Activated CD4-positive, alpha-beta T cell treated with anti-CD3 and anti-CD28 coated beads, Interleukin-2, amount 10 ng/mL, durations not matched to agents 24 days and 14 days (primary cell): ENCODE data around the gene CPSF4. TPM values are rescaled to one million over a fixed set of nuclear protein-coding genes. Genes with fewer than 3 reads are reported as not detected.

Experiments
- DNase-seq: peaks from one replicate; pipeline ENCODE4 v3.0.0; 2022
- H3K27ac Mint-ChIP-seq: one replicate; pipeline ENCODE4 v1.8.0; 2022; ENCODE audit warnings: mild to moderate bottlenecking, mixed read lengths
- H3K27me3 Mint-ChIP-seq: one replicate; pipeline ENCODE4 v1.8.0; 2022; ENCODE audit warnings: mixed read lengths
- H3K36me3 Mint-ChIP-seq: one replicate; pipeline ENCODE4 v1.8.0; 2022; ENCODE audit warnings: low read depth, mild to moderate bottlenecking, mixed read lengths
- H3K4me1 Mint-ChIP-seq: one replicate; pipeline ENCODE4 v1.8.0; 2021; ENCODE audit warnings: mixed read lengths
- H3K4me3 Mint-ChIP-seq: one replicate; pipeline ENCODE4 v1.8.0; 2022; ENCODE audit warnings: mild to moderate bottlenecking, moderate library complexity, mixed read lengths
- H3K9me3 Mint-ChIP-seq: one replicate; pipeline ENCODE4 v1.8.0; 2021; ENCODE audit warnings: mixed read lengths
- intact Hi-C: fragments of 100-400 bp; cut with micrococcal nuclease; formaldehyde crosslinking; loops from one replicate; pipeline ENCODE4 v1.15.1; 2023
- total RNA-seq: library from RNA; stranded (reverse); gene quantifications from 2 replicates; pipeline ENCODE4 v1.2.3, GENCODE V29; 2022

Gene CPSF4
- total RNA-seq, 1 donor from 2014 or later: 89.0 TPM

DNA sequence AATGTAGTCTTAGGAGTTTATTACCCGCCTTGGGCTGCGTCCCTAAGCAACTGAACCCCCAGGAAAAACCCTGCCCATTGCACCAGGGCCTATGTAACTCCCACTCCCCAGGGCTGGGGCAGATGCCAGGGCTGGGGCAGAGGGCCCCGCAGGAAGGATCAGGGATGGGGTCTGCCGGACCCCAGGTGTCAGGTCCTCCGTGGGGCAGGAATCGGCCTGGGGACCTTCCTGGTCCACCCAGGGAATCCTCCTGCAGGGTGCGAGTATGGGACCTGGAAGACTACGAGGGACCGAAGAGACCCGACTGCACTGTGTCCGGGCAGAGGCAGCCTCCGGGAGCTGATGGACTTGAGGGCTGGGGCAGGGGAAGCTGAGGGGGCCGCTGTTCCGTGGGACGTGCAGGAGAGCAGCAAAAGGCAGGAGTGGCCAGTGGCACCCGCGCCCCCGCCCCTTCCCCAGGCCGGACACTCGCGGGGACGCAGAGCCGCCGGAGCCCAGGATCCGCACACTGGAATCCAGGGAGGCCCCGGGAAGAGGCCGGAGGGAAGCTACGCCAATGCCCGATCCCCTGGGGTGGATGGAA lies 29.7 kb downstream of the CPSF4 start:
- Mint-ChIP-seq H3K27me3 (peaks cover 1% of the 10 kb centered on the region), H3K36me3 (peaks cover 21% of the 10 kb centered on the region), H3K9me3 (no peaks in the 10 kb centered on the region), H3K4me3 (no peak overlapping the region), H3K4me1 (peaks cover 25% of the 10 kb centered on the region), H3K27ac (no peak overlapping the region)
- DNase-seq: no peak
- intact Hi-C loops: no loop called here

DNA sequence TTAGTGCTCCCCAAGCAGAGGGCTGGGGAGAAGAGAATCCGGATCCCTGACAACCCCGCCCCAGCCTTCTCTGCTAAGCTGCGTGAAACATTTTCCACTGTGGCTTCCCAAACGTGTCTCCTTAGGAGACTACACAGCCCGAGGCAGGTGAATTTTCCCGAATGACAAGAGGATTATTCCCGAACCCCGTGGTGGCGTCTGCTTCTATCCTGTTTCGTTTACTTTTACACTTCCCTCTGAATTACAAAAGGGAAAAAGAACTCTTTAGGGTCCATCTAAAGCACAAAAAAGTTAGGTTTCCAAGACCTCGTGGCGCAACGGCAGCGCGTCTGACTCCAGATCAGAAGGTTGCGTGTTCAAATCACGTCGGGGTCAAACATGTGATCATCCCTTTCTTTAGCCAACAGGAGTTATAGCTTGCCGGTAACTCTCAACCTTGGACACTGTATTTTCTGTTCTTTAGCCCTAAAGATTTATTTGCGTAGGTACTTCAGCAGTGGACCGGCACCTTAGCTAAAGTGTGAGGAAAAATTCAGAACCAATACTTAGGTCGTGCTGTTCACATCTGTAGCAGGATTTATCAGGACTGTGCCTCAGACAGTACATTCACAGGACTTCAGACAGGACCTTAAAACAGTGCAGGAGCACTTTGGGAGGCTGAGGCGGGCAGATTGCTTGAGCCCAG lies 30.8 kb downstream of the CPSF4 start:
- H3K36me3 Mint-ChIP-seq: peaks cover 14% of the 10 kb centered on the region
- intact Hi-C loops: loop anchor here (5.0 to 10.0 kb wide), 2 partner anchors 85 to 92 kb away; partner anchors contain the start of genes FAM200A and ZNF655
- no peak overlapping the region for H3K27ac Mint-ChIP-seq
- peaks cover 22% of the 10 kb centered on the region for H3K4me1 Mint-ChIP-seq
- no peak for DNase-seq
- H3K9me3 Mint-ChIP-seq: no peaks in the 10 kb centered on the region
- H3K4me3 Mint-ChIP-seq: no peak overlapping the region
- peaks cover 1% of the 10 kb centered on the region for H3K27me3 Mint-ChIP-seq

DNA sequence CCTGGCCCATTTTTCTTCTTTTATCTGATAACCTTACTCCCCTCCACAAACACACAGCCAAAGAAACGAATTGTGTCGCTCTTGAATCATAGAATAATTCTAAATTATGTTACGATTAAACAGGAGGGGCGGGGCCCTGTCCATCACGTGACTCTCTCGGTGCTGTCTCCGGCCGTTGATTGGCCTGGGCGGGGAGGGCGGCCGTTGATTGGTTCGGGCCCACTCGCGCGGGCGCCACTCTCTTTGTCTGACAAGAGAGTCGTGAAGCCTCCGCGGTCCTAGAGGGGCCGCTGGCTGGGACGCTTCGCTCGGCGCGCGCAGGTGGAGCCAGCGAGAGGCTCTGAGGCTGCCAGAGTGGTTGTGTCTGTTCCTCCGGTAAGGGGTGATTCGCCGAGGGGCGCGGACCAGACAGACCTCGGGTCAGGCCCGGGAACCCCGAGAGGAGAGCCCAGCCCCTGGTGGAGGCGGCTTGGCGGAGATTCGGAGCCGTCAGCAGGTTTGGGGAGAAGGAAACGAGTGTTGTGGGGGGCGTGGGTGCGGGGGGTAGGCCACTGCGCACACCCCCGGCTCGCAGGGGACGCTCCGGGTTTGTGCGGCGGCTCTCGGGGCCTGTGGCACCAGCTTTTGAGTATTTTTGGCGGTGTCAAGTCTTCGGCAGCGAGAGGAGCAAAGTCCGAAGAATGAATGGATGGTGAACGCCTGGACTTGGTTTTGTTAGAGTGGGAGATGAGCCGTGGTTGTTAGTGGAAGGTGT lies 34.0 kb downstream of the CPSF4 start, which contains the start of gene ZNF789:
TSS of gene ZNF789 (plus strand) at position 330 of the 754 bp plus-strand sequence. CDS start 3,567 bp downstream, outside the sequence.
- H3K4me3 Mint-ChIP-seq: peak within 1 kb of the TSS; percentile 100
- DNase-seq: peak; percentile 99
- H3K27me3 Mint-ChIP-seq: peaks cover 1% of the 10 kb centered on the region
- H3K4me1 Mint-ChIP-seq: peaks cover 28% of the 10 kb centered on the region
- peak within 1 kb of the TSS; percentile 93 for H3K27ac Mint-ChIP-seq
- intact Hi-C loops: loop anchor here (1.0 to 10.0 kb wide), 7 partner anchors 28 to 956 kb away; partner anchors contain the start of genes BUD31, CPSF4, FAM200A and MEPCE
- H3K9me3 Mint-ChIP-seq: no peaks in the 10 kb centered on the region
- H3K36me3 Mint-ChIP-seq: peaks cover 20% of the 10 kb centered on the region

DNA sequence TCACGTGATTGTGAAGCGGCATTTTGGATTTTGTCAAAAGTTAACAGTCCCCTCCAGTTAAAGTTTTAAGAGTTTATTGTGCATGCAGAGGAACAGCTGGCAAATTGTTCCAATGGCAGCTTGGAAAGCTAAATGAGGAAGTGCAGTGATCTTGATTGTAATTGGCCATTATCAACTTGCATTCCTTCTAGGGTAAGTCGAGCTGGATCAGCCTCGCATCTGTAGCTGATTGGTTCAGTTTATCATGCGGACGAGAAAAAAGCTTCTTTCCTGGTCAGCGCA lies 34.5 kb downstream of the CPSF4 start:
- intact Hi-C loops: loop anchor here (2.0 to 10.0 kb wide), 5 partner anchors 34 to 956 kb away; partner anchors contain the start of genes BUD31, CPSF4, FAM200A and MEPCE
- Mint-ChIP-seq H3K27ac (peak overlapping the region; percentile 93), H3K36me3 (peaks cover 23% of the 10 kb centered on the region), H3K4me3 (peak overlapping the region; percentile 100), H3K27me3 (peaks cover 1% of the 10 kb centered on the region), H3K9me3 (no peaks in the 10 kb centered on the region), H3K4me1 (peaks cover 31% of the 10 kb centered on the region)
- peak; percentile 72 for DNase-seq

DNA sequence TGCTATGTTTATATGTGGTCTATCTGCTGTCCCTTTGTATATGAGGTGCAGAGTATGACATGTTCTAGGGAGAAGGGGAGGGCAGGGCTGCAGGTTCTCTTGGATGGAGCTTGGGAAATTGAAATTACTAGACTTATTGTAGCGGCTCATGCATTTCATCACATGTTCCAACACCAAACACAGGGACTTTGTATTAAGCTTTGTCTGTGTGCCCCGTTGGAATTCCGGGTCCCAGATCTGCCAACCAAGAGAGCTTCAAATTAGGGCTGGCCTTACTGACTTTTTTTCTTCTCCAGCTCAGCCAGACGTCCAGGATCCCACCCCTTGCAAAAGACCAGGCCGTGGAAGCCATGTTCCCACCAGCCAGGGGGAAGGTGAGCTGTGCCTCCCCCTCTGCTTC lies 37.4 kb downstream of the CPSF4 start:
- no peak for DNase-seq
- Mint-ChIP-seq H3K4me3 (no peak overlapping the region), H3K9me3 (no peaks in the 10 kb centered on the region), H3K27ac (no peak overlapping the region), H3K27me3 (no peaks in the 10 kb centered on the region), H3K36me3 (peaks cover 35% of the 10 kb centered on the region), H3K4me1 (peaks cover 36% of the 10 kb centered on the region)
- intact Hi-C loops: loop anchor here (10.0 kb wide), 1 partner anchor 79 kb away; the partner anchor contains the start of genes FAM200A and ZNF655

DNA sequence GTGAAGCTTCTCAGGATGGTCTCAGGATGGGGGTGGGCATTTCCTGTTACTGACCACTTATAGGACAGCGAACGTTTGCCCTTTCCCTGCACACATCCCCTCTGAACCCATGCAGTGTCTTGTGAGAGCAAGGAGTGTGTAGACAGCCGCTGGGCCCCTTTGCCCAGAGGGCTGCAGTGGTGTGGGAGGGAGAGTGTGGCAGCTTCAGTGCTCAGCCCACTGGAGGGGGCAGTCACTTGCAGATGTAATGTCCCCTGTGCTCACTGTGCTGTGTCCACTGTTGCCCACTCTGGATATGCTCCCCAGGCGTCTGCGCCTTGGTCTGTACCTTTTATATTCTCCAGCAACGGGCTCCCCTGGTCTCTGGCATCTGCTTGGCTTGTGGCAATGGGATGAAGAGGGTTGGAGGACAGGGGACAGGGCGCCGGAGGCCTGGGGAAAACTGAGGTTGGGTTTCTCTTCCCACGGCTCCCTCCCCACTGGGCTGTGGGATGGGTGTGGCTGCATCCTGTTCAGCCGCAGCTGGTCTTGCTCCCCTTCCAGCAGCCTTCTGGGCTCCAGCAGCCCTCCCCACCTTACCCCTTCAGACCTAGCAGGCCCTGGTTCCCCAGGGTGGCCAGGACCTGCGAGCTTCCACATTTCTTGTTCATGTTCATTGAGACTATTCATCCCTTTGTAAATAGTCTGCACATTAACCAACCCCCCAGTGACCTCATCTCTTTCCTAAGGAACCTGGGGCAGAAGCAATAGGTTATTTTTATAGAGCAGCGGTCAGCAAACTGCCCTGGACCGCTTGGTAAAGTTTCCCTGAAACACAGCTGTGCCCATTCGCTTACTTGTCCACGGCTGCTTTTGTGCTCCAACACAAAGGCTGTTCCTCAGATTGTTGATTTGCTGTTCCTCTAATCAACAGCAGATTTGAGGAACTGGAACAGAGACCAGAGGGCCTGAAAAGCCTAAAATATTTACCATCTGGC lies 40.0 kb downstream of the CPSF4 start:
- H3K27me3 Mint-ChIP-seq: no peaks in the 10 kb centered on the region
- H3K27ac Mint-ChIP-seq: peak overlapping the region; percentile 70
- H3K4me1 Mint-ChIP-seq: peaks cover 28% of the 10 kb centered on the region
- intact Hi-C loops: loop anchor here (10.0 kb wide), 1 partner anchor 76 kb away; the partner anchor contains the start of genes FAM200A and ZNF655
- no peak for DNase-seq
- no peaks in the 10 kb centered on the region for H3K9me3 Mint-ChIP-seq
- peaks cover 41% of the 10 kb centered on the region for H3K36me3 Mint-ChIP-seq
- H3K4me3 Mint-ChIP-seq: peak overlapping the region; percentile 56

DNA sequence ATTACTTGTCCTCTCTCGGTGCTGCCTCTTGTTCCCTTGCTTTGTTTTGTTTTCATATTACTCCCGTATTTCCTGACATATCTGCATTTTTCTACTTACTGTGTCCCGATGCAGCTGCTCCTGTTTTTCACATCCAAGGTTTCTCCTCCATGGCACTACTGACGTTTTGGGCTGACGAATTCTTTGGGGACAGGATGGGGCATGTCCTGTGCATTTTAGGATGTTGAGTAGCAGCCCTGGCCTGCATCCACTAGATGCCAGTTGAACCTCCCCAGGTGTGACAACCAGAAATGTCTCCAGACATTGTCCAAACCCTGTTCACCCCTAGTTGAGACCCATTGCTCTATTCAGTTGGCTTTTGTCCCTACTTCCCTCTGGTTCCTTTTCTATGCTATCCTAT lies 46.4 kb downstream of the CPSF4 start:
- Mint-ChIP-seq H3K27ac (no peak overlapping the region), H3K27me3 (no peaks in the 10 kb centered on the region), H3K9me3 (no peaks in the 10 kb centered on the region), H3K4me1 (no peaks in the 10 kb centered on the region), H3K4me3 (no peak overlapping the region), H3K36me3 (peaks cover 64% of the 10 kb centered on the region)
- DNase-seq: no peak
- intact Hi-C loops: no loop called here

DNA sequence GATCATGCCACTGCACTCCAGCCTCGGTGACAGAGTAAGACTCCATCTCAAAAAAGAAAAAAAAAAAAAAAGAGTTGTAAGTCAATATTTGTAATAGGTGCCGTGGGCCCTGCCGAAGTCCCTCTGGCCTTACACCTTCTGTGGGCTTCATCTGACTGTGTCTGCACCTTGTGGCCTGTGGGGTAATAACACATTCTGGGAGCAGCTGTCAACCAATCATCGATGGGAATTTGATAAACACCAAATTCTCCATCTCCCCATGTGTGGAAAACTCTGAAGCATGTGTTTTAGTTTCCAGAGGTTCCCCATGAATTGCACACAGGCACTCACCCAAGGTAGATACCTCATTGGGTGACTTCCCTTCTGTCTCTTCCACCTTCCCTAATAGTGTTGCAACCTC lies 50.5 kb downstream of the CPSF4 start:
- Mint-ChIP-seq H3K36me3 (peaks cover 80% of the 10 kb centered on the region), H3K9me3 (no peaks in the 10 kb centered on the region), H3K27me3 (no peaks in the 10 kb centered on the region), H3K27ac (no peak overlapping the region), H3K4me1 (no peaks in the 10 kb centered on the region), H3K4me3 (no peak overlapping the region)
- no peak for DNase-seq
- intact Hi-C loops: no loop called here

DNA sequence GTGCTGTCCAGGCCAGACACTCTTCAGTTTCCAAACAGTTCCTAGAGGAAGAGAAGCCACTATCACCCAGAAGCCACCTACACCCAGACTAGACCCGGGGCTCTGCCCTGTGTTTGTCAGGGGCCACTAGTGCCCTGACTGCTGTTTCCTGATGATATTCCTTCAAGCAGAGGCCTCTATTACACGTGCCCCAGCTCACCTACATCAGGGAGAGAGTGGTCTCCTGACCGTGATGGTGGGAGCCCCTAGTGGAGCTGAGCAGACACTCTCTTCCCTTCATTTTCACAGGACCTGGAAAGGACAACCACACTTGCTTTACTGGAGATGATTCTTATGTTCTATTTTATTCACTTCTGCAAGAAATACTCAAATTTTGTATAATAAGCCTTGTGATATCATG lies 52.1 kb downstream of the CPSF4 start:
- no peak for DNase-seq
- intact Hi-C loops: no loop called here
- H3K4me3 Mint-ChIP-seq: no peak overlapping the region
- H3K4me1 Mint-ChIP-seq: no peaks in the 10 kb centered on the region
- no peaks in the 10 kb centered on the region for H3K9me3 Mint-ChIP-seq
- H3K27ac Mint-ChIP-seq: no peak overlapping the region
- peaks cover 84% of the 10 kb centered on the region for H3K36me3 Mint-ChIP-seq
- no peaks in the 10 kb centered on the region for H3K27me3 Mint-ChIP-seq

DNA sequence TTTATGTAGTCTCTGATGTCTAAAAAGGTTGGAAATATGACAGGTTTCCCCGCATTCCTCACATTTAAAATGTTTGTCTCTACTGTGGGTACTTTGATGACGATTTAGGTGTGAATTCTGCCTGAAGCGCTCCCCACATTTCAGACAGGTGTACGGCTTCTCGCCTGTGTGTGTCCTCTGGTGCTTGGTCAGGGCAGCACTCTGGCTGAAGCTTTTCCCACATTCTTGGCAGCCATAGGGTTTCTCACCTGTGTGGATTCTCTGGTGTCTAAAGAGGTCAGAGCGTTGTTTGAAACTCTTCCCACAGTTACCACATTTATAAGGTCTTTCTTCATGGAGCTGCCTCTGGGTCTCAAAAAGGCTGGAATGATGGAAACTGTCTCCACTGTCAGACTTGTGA lies 55.1 kb downstream of the CPSF4 start:
- Mint-ChIP-seq H3K27me3 (no peaks in the 10 kb centered on the region), H3K36me3 (peaks cover 85% of the 10 kb centered on the region), H3K4me1 (peaks cover 11% of the 10 kb centered on the region), H3K4me3 (no peak overlapping the region), H3K27ac (no peak overlapping the region), H3K9me3 (peaks cover 6% of the 10 kb centered on the region)
- DNase-seq: no peak
- intact Hi-C loops: no loop called here

DNA sequence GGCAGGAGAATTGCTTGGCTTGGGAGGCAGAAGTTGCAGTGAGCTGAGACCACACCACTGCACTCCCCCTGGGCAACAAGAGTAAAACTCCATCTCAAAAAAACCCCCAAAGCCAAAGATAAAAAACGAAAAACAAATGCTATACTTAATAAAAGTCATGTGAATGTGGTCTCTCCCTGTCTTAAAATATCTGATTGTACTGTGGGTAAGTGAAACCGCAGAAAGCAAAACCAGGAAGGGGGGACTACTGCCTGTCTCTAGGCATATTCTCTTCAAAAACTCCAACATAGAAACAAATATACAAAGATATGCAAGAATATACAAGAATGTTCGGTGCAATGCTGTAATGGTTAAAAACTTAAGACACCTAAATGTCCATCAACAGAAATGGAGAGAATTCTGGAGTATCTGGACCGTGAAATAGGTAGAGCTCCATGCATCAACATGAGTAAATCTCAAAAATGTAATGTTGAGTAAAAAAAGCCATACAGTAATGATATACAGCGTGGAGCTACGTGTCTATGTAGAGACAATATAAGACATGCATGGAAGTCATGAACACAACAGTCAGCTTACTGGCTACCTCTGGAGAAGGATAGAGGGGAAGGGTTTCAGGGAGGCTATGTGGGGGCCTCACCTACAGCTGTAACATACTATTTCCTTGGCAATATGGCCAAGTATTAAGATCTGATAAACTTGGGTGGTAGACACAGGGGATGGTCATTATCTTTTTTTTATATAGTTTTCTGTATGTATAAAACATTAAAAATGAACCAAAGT lies 59.2 kb downstream of the CPSF4 start:
- intact Hi-C loops: no loop called here
- no peak for DNase-seq
- Mint-ChIP-seq H3K27ac (peak overlapping the region; percentile 43), H3K4me1 (peaks cover 18% of the 10 kb centered on the region), H3K27me3 (no peaks in the 10 kb centered on the region), H3K36me3 (peaks cover 68% of the 10 kb centered on the region), H3K4me3 (peak overlapping the region; percentile 97), H3K9me3 (peaks cover 6% of the 10 kb centered on the region)

DNA sequence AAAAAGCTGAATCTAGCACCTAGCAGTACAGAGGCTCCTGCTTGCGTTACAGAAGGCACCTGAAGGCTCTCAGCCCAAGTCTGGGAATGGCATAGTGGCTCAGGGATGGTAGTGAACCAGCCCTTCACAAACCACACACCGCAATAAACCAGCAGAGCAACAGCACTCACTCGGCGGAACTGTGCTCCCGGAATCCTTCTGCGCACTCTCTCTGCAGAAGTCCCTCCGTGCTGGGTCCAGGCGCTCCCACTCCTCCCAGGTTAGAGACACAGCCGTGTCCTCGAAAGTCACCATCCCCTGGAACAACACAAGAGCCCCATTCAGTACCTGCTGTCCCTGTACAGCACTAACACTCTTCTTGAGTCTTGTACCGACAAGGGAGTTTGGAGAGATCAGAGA lies 59.8 kb downstream of the CPSF4 start:
- Mint-ChIP-seq H3K27ac (peak overlapping the region; percentile 99), H3K4me3 (peak overlapping the region; percentile 97), H3K36me3 (peaks cover 62% of the 10 kb centered on the region), H3K4me1 (peaks cover 18% of the 10 kb centered on the region), H3K9me3 (peaks cover 6% of the 10 kb centered on the region), H3K27me3 (no peaks in the 10 kb centered on the region)
- no peak for DNase-seq
- intact Hi-C loops: no loop called here
